ENCODE results near the gene AK4.

- TF ChIP-seq SIN3A (IDR thresholded peaks at IDR 0.05; ENCODE audit: borderline replicate concordance, insufficient read depth, low read length) = no peak
- TF ChIP-seq TAF1 (IDR thresholded peaks at IDR 0.05; ENCODE audit: borderline replicate concordance, insufficient read depth, low read length) = no peak
- TF ChIP-seq FOXP2 (optimal IDR thresholded peaks at IDR 0.05; ENCODE audit: borderline replicate concordance, extremely low read depth, extremely low read length, insufficient read depth) = no peak
- no peak for TF ChIP-seq POLR2AphosphoS5 (IDR thresholded peaks at IDR 0.05; ENCODE audit: low read depth, low read length)
- TF ChIP-seq REST (IDR thresholded peaks at IDR 0.05; ENCODE audit: insufficient read depth in 1 of 2, low read depth in 2 of 2, low read length in 2 of 2) = no peak
These were observed 33.7 kb upstream of the AK4 start for GRCh38 chr1:65114322-65114721.

Measured in PFSK-1 (cell line).